HCT116 (cell line): ENCODE data around the gene FES. TPM values are rescaled to one million over a fixed set of nuclear protein-coding genes. Genes with fewer than 3 reads are reported as not detected.

Experiments
- ATAC-seq: fragments of 200-7000 bp; cut with Tn5 transposase; 2 replicates; pipeline ENCODE4 v1.9.1; 2020; ENCODE audit warnings: mild to moderate bottlenecking, moderate library complexity
- BruUV-seq: library from RNA; stranded (reverse); fragments of 400-500 nt; replicated peaks from 2 replicates; lab custom pipeline; 2021; lab: Mats Ljungman, UMichigan
- CTCF ChIA-PET: fragments of 300-600 bp; sonication (Branson Sonifier 250); formaldehyde crosslinking; loops from one replicate; lab custom pipeline; 2021; ENCODE audit warnings: antibody characterized with exemption; lab: Charles Lee
- POLR2A ChIA-PET: fragments of 300-600, 350-600 bp; sonication (Branson Sonifier 250); formaldehyde crosslinking; loops from one replicate; lab custom pipeline; 2021; ENCODE audit warnings: antibody characterized with exemption; lab: Charles Lee
- RAD21 ChIA-PET, 2 experiments: fragments of 300-600 bp; sonication (Branson Sonifier 250); formaldehyde crosslinking; loops; one replicate each; lab custom pipeline; 2023; ENCODE audit warnings: low total read pairs in 2 of 2; ENCODE audit not compliant: uncharacterized antibody in 2 of 2, unreplicated experiment in 2 of 2, low non-redundant PET in 1 of 2; lab: Charles Lee
- DNase-seq: peaks from one replicate; pipeline ENCODE4 v3.0.0-alpha.2; 2010; ENCODE audit warnings: low read depth, low spot score
- H2AFZ ChIP-seq: fragments of 200-600 bp; shearing (Covaris generic), sonication (generic); 2 replicates; pipeline ENCODE4 v1.6.1; 2017; ENCODE audit warnings: low read depth, mixed run types, mixed read lengths, antibody characterized with exemption, low read length; ENCODE audit not compliant: poor library complexity, severe bottlenecking
- H3K27ac ChIP-seq: 2 replicates; pipeline ENCODE4 v1.5.1; 2012; ENCODE audit warnings: low read depth, low read length
- H3K27me3 ChIP-seq: fragments of 200-600 bp; sonication (generic); 2 replicates; pipeline ENCODE4 v1.6.1; 2016; ENCODE audit warnings: mixed run types, low read length, mixed read lengths; ENCODE audit not compliant: insufficient read depth
- H3K36me3 ChIP-seq, 2 experiments: fragments of 200-500 bp in 1 of 2; fragments of 200-600 bp in 1 of 2; sonication (Bioruptor generic) in 1 of 2; sonication (generic) in 1 of 2; 2 replicates each; pipeline versions ENCODE4 v1.5.1 to v1.6.1; 2014 to 2016; ENCODE audit warnings: low read length in 2 of 2, inconsistent platforms in 1 of 2, mixed read lengths in 1 of 2, mixed run types in 1 of 2; ENCODE audit not compliant: insufficient read depth in 2 of 2, control insufficient read depth in 1 of 2
- H3K4me1 ChIP-seq, 2 experiments: fragments of 200-600 bp in 1 of 2; sonication (generic) in 1 of 2; 2 replicates each; pipeline versions ENCODE4 v1.5.1 to v1.6.1; 2012 to 2017; ENCODE audit warnings: low read length in 2 of 2, inconsistent platforms in 1 of 2, mild to moderate bottlenecking in 1 of 2, mixed read lengths in 1 of 2, mixed run types in 1 of 2, moderate library complexity in 1 of 2; ENCODE audit not compliant: insufficient read depth in 2 of 2, control insufficient read depth in 1 of 2
- H3K4me2 ChIP-seq: fragments of 200-600 bp; sonication (generic); 2 replicates; pipeline ENCODE4 v1.6.1; 2017; ENCODE audit warnings: mixed run types, low read length, mixed read lengths
- H3K4me3 ChIP-seq, 2 experiments: fragments of 200-600 bp in 1 of 2; sonication (generic) in 1 of 2; replicated peaks in 1 of 2; 2 replicates each; pipeline ENCODE4 v1.5.1; 2011 to 2016; ENCODE audit warnings: low read length in 2 of 2, control low read depth in 1 of 2, low read depth in 1 of 2, mild to moderate bottlenecking in 1 of 2, mixed read lengths in 1 of 2, mixed run types in 1 of 2
- H3K79me2 ChIP-seq: fragments of 200-600 bp; sonication (generic); 2 replicates; pipeline ENCODE4 v1.6.1; 2017; ENCODE audit warnings: mild to moderate bottlenecking, mixed run types, low read length, moderate library complexity, mixed read lengths; ENCODE audit not compliant: insufficient read depth
- H3K9ac ChIP-seq: fragments of 200-600 bp; sonication (generic); 2 replicates; pipeline ENCODE4 v1.6.1; 2016; ENCODE audit warnings: low read length, mixed read lengths
- H3K9me2 ChIP-seq: fragments of 200-600 bp; sonication (generic), shearing (Covaris generic); 2 replicates; pipeline ENCODE4 v1.6.1; 2017; ENCODE audit warnings: mixed run types, mild to moderate bottlenecking, moderate library complexity; ENCODE audit not compliant: insufficient read depth
- H3K9me3 ChIP-seq, 2 experiments: fragments of 200-500 bp in 1 of 2; fragments of 200-600 bp in 1 of 2; sonication (Bioruptor generic) in 1 of 2; sonication (generic) in 1 of 2; 2 replicates each; pipeline ENCODE4 v1.6.1; 2014 to 2017; ENCODE audit warnings: low read length in 2 of 2, mixed read lengths in 2 of 2, inconsistent platforms in 1 of 2, low read depth in 1 of 2, mild to moderate bottlenecking in 1 of 2, mixed run types in 1 of 2, moderate library complexity in 1 of 2; ENCODE audit not compliant: control insufficient read depth in 1 of 2, insufficient read depth in 1 of 2
- H4K20me1 ChIP-seq: fragments of 200-600 bp; sonication (generic), shearing (Covaris generic); 2 replicates; pipeline ENCODE4 v1.6.1; 2017; ENCODE audit warnings: mixed run types, mild to moderate bottlenecking, moderate library complexity; ENCODE audit not compliant: insufficient read depth
- ATF3 ChIP-seq: IDR thresholded peaks from 2 replicates; pipeline ENCODE4 v1.6.1; 2012
- CEBPB ChIP-seq: IDR thresholded peaks from 2 replicates; pipeline ENCODE4 v1.6.1; 2012; ENCODE audit warnings: low read depth
- CTCF ChIP-seq, 3 experiments: fragments of 200-600 bp in 1 of 3; sonication (generic) in 1 of 3; IDR thresholded peaks in 2 of 3; conservative IDR thresholded peaks in 1 of 3; 2 replicates each; pipeline ENCODE4 v1.5.1; 2012 to 2017; ENCODE audit warnings: low read depth in 2 of 3, low read length in 2 of 3, antibody characterized with exemption in 1 of 3, borderline replicate concordance in 1 of 3, control low read depth in 1 of 3, mild to moderate bottlenecking in 1 of 3, mixed read lengths in 1 of 3, mixed run types in 1 of 3, moderate library complexity in 1 of 3; ENCODE audit not compliant: insufficient read depth in 1 of 3
- EGR1 ChIP-seq: IDR thresholded peaks from 2 replicates; pipeline ENCODE4 v1.6.1; 2012; ENCODE audit warnings: low read depth
- EZH2phosphoT487 ChIP-seq: fragments of 200-600 bp; IDR thresholded peaks from 2 replicates; pipeline ENCODE4 v1.6.1; 2018; ENCODE audit warnings: antibody characterized with exemption, borderline replicate concordance
- FOSL1 ChIP-seq: IDR thresholded peaks from 2 replicates; pipeline ENCODE4 v1.6.1; 2012; ENCODE audit warnings: low read depth
- JUND ChIP-seq: IDR thresholded peaks from 2 replicates; pipeline ENCODE4 v1.6.1; 2012
- POLR2A ChIP-seq: IDR thresholded peaks from 2 replicates; pipeline ENCODE4 v1.7.0; 2011; ENCODE audit warnings: borderline replicate concordance; ENCODE audit not compliant: insufficient read depth, insufficient read length; ENCODE audit errors: extremely low read depth
- POLR2AphosphoS5 ChIP-seq: IDR thresholded peaks from 2 replicates; pipeline ENCODE4 v1.6.1; 2011; ENCODE audit warnings: mild to moderate bottlenecking, low read depth, low read length, moderate library complexity
- RAD21 ChIP-seq: IDR thresholded peaks from 2 replicates; pipeline ENCODE4 v1.6.1; 2012; ENCODE audit warnings: low read depth, mild to moderate bottlenecking
- SIN3A ChIP-seq: IDR thresholded peaks from 2 replicates; pipeline ENCODE4 v1.6.1; 2012; ENCODE audit warnings: low read depth
- SP1 ChIP-seq: IDR thresholded peaks from 2 replicates; pipeline ENCODE4 v1.6.1; 2012; ENCODE audit warnings: low read depth
- SRF ChIP-seq: IDR thresholded peaks from 2 replicates; pipeline ENCODE4 v1.6.1; 2012; ENCODE audit warnings: low read depth
- YY1 ChIP-seq: IDR thresholded peaks from 2 replicates; pipeline ENCODE4 v1.6.1; 2011; ENCODE audit warnings: low read length, low read depth, moderate library complexity, mild to moderate bottlenecking; ENCODE audit not compliant: insufficient replicate concordance; ENCODE audit errors: extremely low read depth
- ZFX ChIP-seq: fragments of 450-650 bp; IDR thresholded peaks from 2 replicates; pipeline ENCODE4 v1.6.1; 2017
- ZNF274 ChIP-seq: fragments of 200-500 bp; sonication (Bioruptor generic); IDR thresholded peaks from 2 replicates; pipeline ENCODE4 v1.6.1; 2014; ENCODE audit warnings: mild to moderate bottlenecking, low read depth, low read length, inconsistent platforms
- intact Hi-C: fragments of 100-400 bp; cut with micrococcal nuclease; formaldehyde crosslinking; loops from 2 replicates; pipeline ENCODE4 v1.10.0; 2022
- total RNA-seq: library from RNA; stranded (reverse); gene quantifications from one replicate; pipeline ENCODE4 v1.2.1, GENCODE V29; 2021; ENCODE audit not compliant: unreplicated experiment
- TF ChIP-seq, protein P1 (sequence below): IDR thresholded peaks from 2 replicates; pipeline ENCODE4 v1.6.1; 2011; ENCODE audit warnings: mild to moderate bottlenecking, low read length, moderate library complexity; ENCODE audit not compliant: insufficient replicate concordance; ENCODE audit errors: extremely low read depth
- TF ChIP-seq, protein P2 (sequence below): IDR thresholded peaks from 2 replicates; pipeline ENCODE4 v1.6.1; 2012

The FES gene
- total RNA-seq, 1 experiment from 2014 or later = 5.3 TPM

- ChIA-PET POLR2A (no interaction called here), CTCF (no interaction called here), RAD21 (no interaction called here)
- Histone ChIP-seq H3K9ac (no peak overlapping the region), H2AFZ (no peak overlapping the region), H3K9me2 (no peaks in the 10 kb centered on the region), H3K27me3 (no peaks in the 10 kb centered on the region), H3K4me2 (no peak overlapping the region), H3K4me3 (no peak overlapping the region), H3K36me3 (no peaks in the 10 kb centered on the region; a peak in 1 of 4 replicates), H4K20me1 (no peaks in the 10 kb centered on the region), H3K79me2 (no peaks in the 10 kb centered on the region), H3K27ac (no peak overlapping the region), H3K4me1 (peaks cover 0 to 3% of the 10 kb centered on the region in 2 experiments; a peak in 1 of 4 replicates), H3K9me3 (no peaks in the 10 kb centered on the region)
- no TSS peak for BruUV-seq
- ATAC-seq = no peak
- no peak for DNase-seq
- intact Hi-C loops = no loop called here
- TF ChIP-seq SIN3A = no peak
- no peak for TF ChIP-seq RAD21
- TF ChIP-seq ZFX = no peak
- no peak for TF ChIP-seq ATF3
- no peak for TF ChIP-seq SP1
- TF ChIP-seq JUND = no peak
- no peak for TF ChIP-seq FOSL1
- TF ChIP-seq EZH2phosphoT487 = no peak
- no peak for TF ChIP-seq ZNF274
- TF ChIP-seq CTCF (IDR thresholded peaks at IDR 0.05 in 2 of 3, conservative IDR thresholded peaks at IDR 0.05 in 1 of 3; ENCODE audit: borderline replicate concordance in 1 of 3, insufficient read depth in 1 of 3, low read depth in 2 of 3, low read length in 2 of 3) = no peak
- TF ChIP-seq POLR2A = no peak
- no peak for TF ChIP-seq POLR2AphosphoS5
- no peak for TF ChIP-seq CEBPB
- TF ChIP-seq, protein P1, sequence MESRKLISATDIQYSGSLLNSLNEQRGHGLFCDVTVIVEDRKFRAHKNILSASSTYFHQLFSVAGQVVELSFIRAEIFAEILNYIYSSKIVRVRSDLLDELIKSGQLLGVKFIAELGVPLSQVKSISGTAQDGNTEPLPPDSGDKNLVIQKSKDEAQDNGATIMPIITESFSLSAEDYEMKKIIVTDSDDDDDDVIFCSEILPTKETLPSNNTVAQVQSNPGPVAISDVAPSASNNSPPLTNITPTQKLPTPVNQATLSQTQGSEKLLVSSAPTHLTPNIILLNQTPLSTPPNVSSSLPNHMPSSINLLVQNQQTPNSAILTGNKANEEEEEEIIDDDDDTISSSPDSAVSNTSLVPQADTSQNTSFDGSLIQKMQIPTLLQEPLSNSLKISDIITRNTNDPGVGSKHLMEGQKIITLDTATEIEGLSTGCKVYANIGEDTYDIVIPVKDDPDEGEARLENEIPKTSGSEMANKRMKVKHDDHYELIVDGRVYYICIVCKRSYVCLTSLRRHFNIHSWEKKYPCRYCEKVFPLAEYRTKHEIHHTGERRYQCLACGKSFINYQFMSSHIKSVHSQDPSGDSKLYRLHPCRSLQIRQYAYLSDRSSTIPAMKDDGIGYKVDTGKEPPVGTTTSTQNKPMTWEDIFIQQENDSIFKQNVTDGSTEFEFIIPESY = no peak
- no peak for TF ChIP-seq YY1
- TF ChIP-seq, protein P2, sequence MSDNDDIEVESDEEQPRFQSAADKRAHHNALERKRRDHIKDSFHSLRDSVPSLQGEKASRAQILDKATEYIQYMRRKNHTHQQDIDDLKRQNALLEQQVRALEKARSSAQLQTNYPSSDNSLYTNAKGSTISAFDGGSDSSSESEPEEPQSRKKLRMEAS = no peak
- no peak for TF ChIP-seq SRF
- TF ChIP-seq EGR1 = no peak
These were observed 753 bp upstream of the FES start for GRCh38 chr15:90883526-90883975.
